ENCODE data around the gene CA5B.
A peak's percentile ranks its signal among the peaks of the same experiment; 100 is the strongest.
"Not testable (repeated sequence)": the region's sequence is repeated elsewhere in the genome, so short reads cannot be mapped to it uniquely, and the experiment has no call there.

CA5B gene

GRCh38 chrX:15748841-15749240, 10.8 kb downstream of the CA5B start:
- no peak for DNase-seq (ENCODE audit: low spot score)

DNA sequence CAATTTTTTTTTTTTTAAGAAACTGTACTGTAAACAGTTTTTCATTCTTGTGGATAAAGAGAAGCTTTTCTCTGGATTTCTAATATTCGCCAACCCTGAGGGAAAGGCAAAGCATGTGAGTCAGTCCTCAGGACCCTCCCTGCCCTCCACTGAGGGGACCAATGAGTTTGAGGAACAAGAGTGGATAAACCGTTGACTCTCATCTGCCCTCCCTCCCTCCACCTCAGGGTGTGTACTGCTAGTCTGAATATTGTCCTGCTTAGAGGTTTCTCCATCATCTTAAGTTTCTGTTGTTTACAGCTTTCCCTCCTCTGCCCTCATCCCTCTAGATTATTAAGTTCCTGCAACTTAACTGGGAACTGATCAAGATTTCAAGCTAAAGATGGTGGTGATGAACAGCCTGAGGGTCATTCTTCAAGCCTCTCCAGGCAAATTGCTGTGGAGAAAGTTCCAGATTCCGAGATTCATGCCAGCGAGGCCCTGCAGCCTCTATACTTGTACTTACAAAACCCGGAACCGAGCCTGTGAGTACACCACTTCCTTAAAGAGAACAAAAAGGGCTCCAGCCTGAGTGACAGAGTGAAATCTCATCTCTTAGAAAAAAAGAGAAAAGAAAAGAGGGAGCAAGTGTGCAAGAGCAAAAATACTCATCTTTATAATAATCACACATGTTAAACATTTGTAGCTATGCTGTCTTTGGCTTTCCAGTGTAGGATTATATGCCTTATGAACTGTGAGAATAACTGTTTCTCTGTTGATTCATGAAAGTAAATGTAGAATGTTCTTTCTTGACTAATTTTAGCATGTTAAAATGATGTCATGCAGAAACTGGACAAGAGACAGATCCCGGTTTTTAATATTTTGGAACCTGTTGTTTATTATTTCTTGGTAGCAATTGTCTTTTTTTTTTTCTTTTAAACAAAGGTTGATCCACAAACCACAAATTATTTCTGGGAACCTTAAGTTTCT, 11.9 kb downstream of the CA5B start:
- no peak for DNase-seq (ENCODE audit: low spot score)

GRCh38 chrX:15750611-15751154, 12.6 kb downstream of the CA5B start:
- DNase-seq (ENCODE audit: low spot score) = no peak

DNA sequence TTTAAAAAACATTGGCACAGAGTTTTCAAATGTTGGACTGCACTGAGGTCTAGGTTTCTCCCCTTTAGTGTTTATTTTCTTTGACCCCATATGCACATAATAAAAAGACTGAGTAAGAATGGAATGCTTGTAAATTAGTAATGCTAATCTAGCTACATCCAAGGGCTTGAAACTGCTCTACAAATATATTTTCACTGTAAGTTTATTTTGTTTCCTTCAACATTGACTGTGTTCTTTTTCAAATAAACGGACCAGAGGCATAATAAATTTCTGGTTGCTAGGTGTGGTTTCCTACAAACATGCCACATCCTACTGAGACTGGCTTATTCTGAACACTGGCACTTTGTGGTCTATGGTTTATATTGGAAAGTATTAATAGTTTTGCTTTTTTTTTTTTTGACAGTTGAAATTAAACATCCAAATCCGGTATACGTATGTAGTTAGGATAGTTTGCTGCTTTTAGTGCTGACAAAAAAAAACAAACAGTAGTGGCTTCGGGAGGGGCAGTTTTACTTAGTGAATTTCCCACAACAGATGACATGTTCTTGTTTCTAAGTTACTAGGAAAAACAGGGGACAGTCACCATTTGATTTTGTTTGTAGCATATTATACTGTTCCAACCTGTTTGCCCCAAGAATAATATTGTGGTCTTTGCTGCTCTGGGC, 13.2 kb downstream of the CA5B start:
- DNase-seq (ENCODE audit: low spot score) = no peak

DNA sequence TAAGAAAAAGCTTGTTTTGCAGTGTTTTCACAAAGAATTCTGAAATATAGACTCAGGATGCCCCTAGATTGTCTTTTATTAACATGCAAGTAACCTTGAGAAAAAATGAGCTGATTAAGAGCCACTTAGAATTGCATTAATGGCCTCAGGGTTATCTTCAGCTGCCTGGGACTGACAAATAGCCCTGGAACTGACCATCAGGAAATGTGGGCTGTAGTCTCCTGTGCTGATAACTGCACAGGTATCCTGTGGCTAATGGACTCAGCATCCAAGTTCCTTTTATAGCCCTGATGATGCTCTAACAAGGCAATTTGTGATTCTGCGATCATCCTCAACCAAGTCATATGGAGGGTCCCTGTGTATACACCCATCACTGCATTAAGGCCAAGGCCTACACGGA, 17.0 kb downstream of the CA5B start:
- DNase-seq (ENCODE audit: low spot score) = no peak

GRCh38 chrX:15758140-15758539, 20.1 kb downstream of the CA5B start:
- DNase-seq (ENCODE audit: low spot score) = no peak

DNA sequence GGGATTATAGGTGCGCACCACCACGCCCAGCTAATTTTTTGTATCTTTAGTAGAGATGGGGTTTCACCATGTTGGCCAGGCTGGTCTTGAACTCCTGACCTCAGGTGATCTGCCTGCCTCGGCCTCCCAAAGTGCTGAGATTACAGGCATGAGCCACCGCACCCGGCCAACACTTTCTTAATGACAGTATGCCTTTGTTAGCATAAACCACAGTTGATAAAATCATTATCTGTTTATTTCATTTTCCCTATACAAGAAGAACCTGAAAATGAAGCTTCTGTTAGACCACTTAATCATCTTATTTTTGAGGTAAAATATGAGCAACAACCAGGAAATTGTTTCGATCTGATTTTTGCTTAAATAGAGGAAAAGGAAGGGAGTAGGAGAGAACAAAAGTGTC, 21.8 kb downstream of the CA5B start:
- DNase-seq (ENCODE audit: low spot score) = not testable (repeated sequence)

DNA sequence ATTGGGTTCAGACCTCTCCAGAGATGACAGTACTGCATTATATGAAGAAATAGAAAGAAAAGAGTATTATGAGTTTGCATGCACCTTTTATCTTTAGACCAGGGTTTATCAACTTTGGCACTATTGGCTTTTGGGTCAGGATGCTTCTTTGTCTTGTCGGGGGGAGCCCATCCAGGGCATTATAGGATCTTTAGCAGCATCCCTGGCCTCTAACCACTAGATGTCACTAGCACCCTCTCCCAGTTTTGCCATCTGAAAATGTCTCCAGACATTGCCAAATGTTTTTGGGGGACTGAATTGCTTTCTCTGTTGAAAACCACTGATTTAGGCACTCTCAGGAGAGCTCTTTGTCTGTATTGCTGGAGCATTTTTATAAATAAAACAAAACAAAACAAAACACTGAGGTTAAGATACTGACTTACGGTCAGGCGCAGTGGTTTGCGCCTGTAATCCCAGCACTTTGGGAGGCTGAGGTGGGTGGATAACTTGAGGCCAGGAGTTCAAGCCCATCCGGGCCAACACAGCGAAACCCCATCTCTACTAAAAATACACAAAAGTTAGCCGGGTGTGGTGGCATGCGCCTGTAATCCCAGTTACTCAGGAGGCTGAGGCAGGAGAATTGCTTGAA, 23.6 kb downstream of the CA5B start:
- DNase-seq (ENCODE audit: low spot score) = no peak

DNA sequence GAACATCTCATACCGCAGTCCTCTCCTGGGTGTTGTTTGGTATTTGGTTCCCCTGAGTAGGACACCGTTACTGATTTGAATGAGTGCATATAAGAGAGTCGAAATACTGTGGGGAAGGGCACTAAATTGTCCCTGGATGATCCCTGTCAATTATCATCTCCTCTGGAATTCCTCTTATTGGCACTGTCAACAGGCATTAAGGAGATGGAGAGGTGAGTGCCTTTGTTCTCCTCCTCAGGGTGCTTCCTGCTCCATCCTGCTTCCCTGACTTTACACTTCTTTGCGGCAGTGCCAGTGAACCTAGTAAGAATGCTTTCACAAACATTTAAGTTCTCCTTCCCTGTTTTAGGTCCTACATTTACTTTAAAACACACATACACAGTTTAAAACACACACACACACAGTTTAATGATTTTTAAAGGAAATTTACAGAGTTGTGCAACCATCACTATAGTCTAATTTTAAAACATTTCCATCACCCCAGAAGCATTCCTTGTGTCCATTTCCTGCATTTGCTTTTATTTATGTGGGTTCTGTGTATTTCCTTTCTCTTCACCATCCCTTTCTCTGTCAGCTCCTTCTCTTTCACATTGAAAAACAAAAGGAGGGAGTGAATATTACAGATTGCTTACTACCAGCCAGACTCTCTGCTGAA, 31.4 kb downstream of the CA5B start:
- DNase-seq (ENCODE audit: low spot score) = no peak

GRCh38 chrX:15781961-15782699, 44.1 kb downstream of the CA5B start:
- DNase-seq (ENCODE audit: low spot score) = no peak

- DNase-seq (ENCODE audit: low spot score) = no peak
Measured at GRCh38 chrX:15785176-15785750, 47.2 kb downstream of the CA5B start.

GRCh38 chrX:15786915-15787314, 48.8 kb downstream of the CA5B start:
- no peak for DNase-seq (ENCODE audit: low spot score)

DNA sequence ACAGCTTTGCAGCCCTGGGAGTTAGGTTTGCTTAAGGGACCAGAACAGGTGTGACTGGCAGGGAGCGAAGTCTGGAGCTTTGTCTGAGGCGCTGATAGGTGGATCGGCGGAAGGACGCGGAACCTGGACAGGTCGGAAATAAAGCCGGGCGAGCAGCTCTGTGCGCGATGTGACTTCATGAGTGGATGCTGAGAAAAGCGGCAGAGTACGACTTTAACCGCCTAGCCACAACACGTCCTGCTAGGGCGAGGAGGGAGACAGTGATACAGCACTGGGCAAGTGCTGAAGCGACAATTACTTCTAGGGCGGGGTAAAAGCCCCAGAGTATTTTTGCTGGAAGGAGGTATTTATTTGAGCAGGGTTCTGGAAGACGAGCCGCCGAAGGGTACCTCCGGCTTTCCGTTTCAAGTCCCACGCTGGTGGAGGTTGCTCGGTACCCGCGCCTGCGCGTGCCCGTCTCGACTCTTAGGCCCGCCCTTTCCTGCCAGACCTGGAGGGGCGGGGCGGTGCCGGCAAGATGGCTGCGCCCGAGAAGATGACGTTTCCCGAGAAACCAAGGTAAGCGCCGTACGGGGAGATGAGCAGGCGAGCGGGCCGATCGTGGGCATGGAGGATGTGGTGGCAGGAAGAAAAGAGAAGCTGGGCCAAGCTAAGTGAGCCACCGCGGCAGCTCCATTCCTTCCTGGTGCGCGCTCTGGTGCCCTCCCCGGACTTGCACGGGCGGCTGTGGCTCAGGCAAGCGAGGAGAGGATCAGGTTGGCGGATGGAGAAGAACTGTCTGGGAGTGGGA, 52.1 kb downstream of the CA5B start, which contains the start of gene ZRSR2:
Gene ZRSR2, plus strand, starts transcription at position 506 of the 790 bp plus-strand sequence. Its CDS starts 12 bp downstream, at position 518.
- DNase-seq (ENCODE audit: low spot score) = peak; percentile 87

DNA sequence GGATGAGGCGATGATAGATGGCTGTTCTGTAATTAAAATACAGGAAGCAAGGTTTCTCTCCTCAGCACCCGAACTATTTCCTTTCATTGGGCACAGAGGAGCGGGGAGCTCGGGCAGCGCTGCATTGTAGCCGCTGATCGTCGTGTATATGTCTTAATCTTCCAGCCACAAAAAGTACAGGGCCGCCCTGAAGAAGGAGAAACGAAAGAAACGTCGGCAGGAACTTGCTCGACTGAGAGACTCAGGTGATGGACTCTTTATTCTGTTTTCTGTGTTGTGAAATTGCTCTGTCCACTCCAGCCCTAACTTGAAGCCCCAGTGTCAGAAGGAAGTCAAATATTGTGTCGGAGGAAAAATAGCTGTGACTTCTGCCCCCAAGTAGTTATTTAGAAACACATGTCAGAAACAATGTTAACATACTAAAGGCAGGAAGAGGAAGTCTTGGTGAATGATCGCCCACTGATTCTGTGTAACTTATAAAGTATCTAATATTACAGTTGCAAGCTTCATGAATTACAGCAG, 52.8 kb downstream of the CA5B start:
- no peak for DNase-seq (ENCODE audit: low spot score)

DNA sequence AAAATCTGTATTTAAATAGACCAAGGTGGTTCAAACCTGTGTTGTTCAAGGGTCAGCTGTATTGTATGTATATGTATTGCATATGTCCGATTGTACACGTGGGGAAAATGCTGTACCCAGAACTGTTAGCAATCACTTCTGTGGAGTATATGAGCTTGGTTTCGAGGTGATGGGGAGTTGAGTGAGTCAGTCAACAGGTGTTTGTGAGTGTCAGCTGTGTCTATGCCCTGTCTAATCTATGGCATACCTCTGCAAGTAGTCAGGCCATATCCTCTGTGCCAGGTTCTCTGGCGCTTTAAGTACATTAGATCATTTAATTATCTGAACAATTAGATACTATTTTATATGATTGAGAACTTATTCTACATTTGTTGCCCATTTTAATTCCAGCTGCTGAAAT, 59.6 kb downstream of the CA5B start:
- no peak for DNase-seq (ENCODE audit: low spot score)

DNA sequence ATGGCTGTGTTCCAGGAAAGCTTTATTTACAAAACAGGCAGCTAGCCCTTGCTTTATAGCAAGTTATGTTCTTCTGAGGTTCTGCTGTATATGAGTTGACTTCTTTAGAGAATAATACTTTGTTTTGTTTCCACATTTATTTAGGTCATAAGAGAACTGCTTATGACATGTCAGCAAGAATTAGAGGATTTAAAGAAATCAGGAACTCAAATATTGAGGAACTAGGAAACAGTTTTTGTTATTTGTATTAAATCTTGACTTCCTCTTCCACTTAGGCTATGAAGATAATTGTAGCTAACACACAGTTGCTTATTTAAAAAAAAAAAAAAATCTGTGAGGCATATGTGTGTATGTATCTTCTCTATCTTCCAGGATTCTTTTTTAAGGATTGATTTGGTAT, 66.5 kb downstream of the CA5B start:
- no peak for DNase-seq (ENCODE audit: low spot score)

DNA sequence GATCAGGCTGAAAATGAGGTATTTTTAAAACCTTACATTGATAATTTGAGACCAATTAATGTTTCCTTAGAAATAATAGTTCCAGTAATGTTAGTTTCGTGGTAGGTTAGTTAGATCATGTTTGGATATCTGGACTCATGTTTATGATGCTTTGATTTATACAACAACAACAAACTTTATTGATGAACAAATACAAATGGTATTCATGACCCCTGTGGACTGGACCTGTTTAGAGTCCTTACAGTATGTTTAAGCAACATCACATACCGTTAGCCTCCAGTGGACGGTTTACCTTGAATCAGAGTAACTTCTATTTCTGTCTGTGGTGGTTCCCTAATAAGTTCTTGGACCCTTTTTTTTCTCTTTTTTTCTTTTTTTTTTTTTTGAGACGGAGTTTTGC, 70.2 kb downstream of the CA5B start:
- DNase-seq (ENCODE audit: low spot score) = no peak

DNA sequence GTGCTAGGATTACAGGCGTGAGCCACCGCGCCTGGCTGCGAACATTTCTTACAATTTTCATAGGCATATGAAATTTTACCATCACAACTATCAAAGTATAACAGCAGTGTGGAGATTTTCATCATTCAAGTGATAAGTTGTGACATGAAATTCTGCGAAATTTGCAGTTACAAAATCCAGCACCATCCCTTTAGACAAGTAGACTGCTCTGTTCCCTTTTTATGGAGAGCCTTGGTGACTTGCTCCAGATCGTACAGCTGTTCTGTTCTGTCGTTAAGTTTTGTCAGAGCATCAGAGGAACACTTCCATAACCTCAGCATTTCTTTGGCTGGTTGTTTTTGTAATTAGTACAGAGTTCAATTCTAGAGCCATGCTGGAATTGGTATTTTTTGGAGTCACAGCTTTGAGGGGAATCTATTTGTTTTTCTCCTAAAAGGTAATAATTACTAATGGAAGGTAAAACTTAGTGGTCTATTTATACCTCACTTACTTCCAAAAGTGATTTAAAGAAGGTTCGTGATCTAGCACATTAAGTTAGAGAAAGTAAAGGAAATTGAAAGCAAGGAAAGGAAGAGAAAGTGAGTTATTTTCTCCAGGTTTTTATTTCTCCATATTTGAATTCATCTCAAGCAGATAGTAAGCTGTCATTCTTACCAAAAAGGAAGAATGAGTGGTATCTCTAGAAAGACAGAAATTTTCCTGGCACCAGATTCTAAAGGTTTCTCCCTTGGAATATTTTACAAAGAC, 74.3 kb downstream of the CA5B start:
- no peak for DNase-seq (ENCODE audit: low spot score)

- DNase-seq (ENCODE audit: low spot score) = no peak
Measured at GRCh38 chrX:15813416-15813815, 75.3 kb downstream of the CA5B start.
